Measurements from ENCODE around the gene STOX1. TPM values are rescaled to one million over a fixed set of nuclear protein-coding genes. Genes with fewer than 3 reads are reported as not detected.

The STOX1 gene
- total and polyA plus RNA-seq, 2 of the 13 experiments (the other 11 are each of a cell fraction or from before 2014, with no cell fraction given): 2.5 to 6.0 TPM

- TF ChIP-seq NR3C1 (CRISPR knock-in tag; IDR thresholded peaks at IDR 0.05) (no peak), FOSL2 (CRISPR knock-in tag; IDR thresholded peaks at IDR 0.05) (peak; percentile 43), ZBTB20 (CRISPR knock-in tag; IDR thresholded peaks at IDR 0.05; ENCODE audit: borderline replicate concordance, low read depth) (no peak), ZNF790 (CRISPR knock-in tag; IDR thresholded peaks at IDR 0.05; ENCODE audit: borderline replicate concordance) (no peak), CENPX (CRISPR knock-in tag; IDR thresholded peaks at IDR 0.05) (no peak), PBX2 (CRISPR knock-in tag; IDR thresholded peaks at IDR 0.05) (no peak), RCOR2 (CRISPR knock-in tag; IDR thresholded peaks at IDR 0.05) (no peak), HMG20B (CRISPR knock-in tag; conservative IDR thresholded peaks at IDR 0.05) (peak; percentile 25; the same call in 1 of the 2 replicates), ZNF468 (CRISPR knock-in tag; IDR thresholded peaks at IDR 0.05) (0 out of 2 replicates have a peak, but pooled peaks have one; percentile 62), ZXDC (CRISPR knock-in tag; IDR thresholded peaks at IDR 0.05) (no peak), AHDC1 (CRISPR knock-in tag; IDR thresholded peaks at IDR 0.05; ENCODE audit: borderline replicate concordance) (no peak), GPN1 (CRISPR knock-in tag; IDR thresholded peaks at IDR 0.05; ENCODE audit: borderline replicate concordance) (0 out of 2 replicates have a peak, but pooled peaks have one; percentile 80), MTERF4 (CRISPR knock-in tag; IDR thresholded peaks at IDR 0.05) (no peak), SAFB2 (CRISPR knock-in tag; IDR thresholded peaks at IDR 0.05; ENCODE audit: borderline replicate concordance, low read depth) (no peak; the same call in 1 of the 2 replicates), CENPT (CRISPR knock-in tag; IDR thresholded peaks at IDR 0.05; ENCODE audit: low read depth) (no peak), PHF5A (CRISPR knock-in tag; IDR thresholded peaks at IDR 0.05; ENCODE audit: low read depth, unreplicated experiment) (peak; percentile 13)
These were observed 73.2 kb downstream of the STOX1 start (continued) for GRCh38 chr10:68900427-68901104.
